Uterus (tissue), 4 donors: ENCODE results near the gene INSIG1. TPM values are rescaled to one million over a fixed set of nuclear protein-coding genes. Genes with fewer than 3 reads are reported as not detected.

Experiments
- DNase-seq, 2 donors: peaks; one replicate each; pipeline ENCODE4 v3.0.0-alpha.2; 2019 to 2020
- H3K27ac ChIP-seq, 2 donors: fragments of 200-600 bp; sonication (generic); 1 replicate in 1 of 2; 2 replicates in 1 of 2; pipeline ENCODE4 v1.5.1; 2016 to 2018
- H3K27me3 ChIP-seq, 2 donors: fragments of 200-600 bp; sonication (generic); one replicate each; pipeline ENCODE4 v1.5.1; 2018 to 2019; ENCODE audit warnings: control low read depth in 1 of 2
- H3K36me3 ChIP-seq, 2 donors: fragments of 200-600 bp; sonication (generic); one replicate each; pipeline ENCODE4 v1.5.1; 2019; ENCODE audit warnings: control low read depth in 1 of 2
- H3K4me1 ChIP-seq, 2 donors: fragments of 200-600 bp; sonication (generic); one replicate each; pipeline ENCODE4 v1.5.1; 2018 to 2019; ENCODE audit warnings: control low read depth in 1 of 2
- H3K4me3 ChIP-seq, 2 donors: fragments of 200-600 bp; sonication (generic); 1 replicate in 1 of 2; 2 replicates in 1 of 2; pipeline ENCODE4 v1.5.1; 2018 to 2019; ENCODE audit warnings: mild to moderate bottlenecking in 1 of 2
- H3K9me3 ChIP-seq, 2 donors: fragments of 200-600 bp; sonication (generic); one replicate each; pipeline ENCODE4 v1.5.1; 2019; ENCODE audit warnings: control low read depth in 1 of 2
- POLR2A ChIP-seq, 2 donors: fragments of 450-650 bp; IDR thresholded peaks; one replicate each; pipeline ENCODE4 v1.6.1; 2016; ENCODE audit warnings: antibody characterized with exemption in 2 of 2, mild to moderate bottlenecking in 1 of 2, moderate library complexity in 1 of 2
- intact Hi-C: fragments of 100-400 bp; cut with DNase I; formaldehyde crosslinking; loops from one replicate; pipeline ENCODE4 v1.15.1; 2023; ENCODE audit warnings: low total_unique reads
- total RNA-seq, 4 donors: library from RNA; depleted of rRNA in 3 of 4; stranded (reverse); fragments of >200 nt in 3 of 4; gene quantifications; one replicate each; pipeline versions ENCODE4 v1.1.0 to v1.2.4, GENCODE V29; 2014 to 2023
- TF ChIP-seq, protein P1 (sequence below), 4 experiments: fragments of 200-600 bp in 2 of 4; fragments of 450-650 bp in 2 of 4; sonication (generic) in 2 of 4; IDR thresholded peaks; one replicate each; pipeline ENCODE4 v1.5.1; 2016 to 2019; ENCODE audit warnings: antibody characterized with exemption in 4 of 4, mild to moderate bottlenecking in 2 of 4, moderate library complexity in 1 of 4
- donor health status: DM: yes; HTN: yes; CAD: no.

The INSIG1 gene
- total RNA-seq, 4 donors from 2014 or later, result 11.0 to 46.6 (median 22.0) TPM

DNA sequence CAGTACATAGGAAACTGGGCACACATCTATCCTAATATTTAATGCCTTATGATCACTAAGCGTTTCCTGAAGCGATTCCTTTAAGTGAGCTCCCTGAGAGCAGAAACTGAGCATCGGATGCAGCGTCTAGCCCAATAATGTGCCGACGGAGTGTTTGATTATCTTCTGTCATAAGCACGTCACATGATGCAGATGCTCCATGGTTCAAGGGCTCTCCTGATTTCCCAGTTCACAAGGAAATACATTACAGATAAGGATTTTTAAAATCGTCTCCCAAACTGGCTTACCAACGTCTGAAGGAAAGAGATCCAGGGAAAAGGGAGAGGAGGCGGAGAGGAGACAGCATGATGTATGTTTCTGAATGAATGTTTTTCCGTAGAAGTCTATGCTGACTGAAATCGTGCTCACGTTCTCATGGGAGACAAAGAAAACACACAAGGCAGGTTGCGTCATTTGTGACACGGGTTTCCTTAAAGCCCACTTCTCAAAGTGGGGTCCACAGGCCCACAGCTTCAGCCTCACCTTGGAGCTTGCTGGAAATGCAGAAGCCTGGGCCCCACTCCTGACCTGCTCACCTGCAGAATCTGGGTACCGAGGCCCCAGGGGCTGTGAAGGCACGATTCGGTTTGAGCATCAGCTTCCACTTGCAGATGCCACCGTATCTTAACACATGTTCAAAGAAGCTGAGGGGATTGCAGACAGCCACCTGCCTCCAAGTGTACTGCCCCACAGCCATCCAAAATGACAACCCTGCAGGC lies 21.5 kb upstream of the INSIG1 start:
- Histone ChIP-seq H3K27me3 (no peaks in the 10 kb centered on the region), H3K9me3 (no peaks in the 10 kb centered on the region), H3K4me1 (no peaks in the 10 kb centered on the region), H3K36me3 (no peaks in the 10 kb centered on the region), H3K4me3 (no peak overlapping the region), H3K27ac (no peak overlapping the region)
- intact Hi-C loops, result no loop called here
- no peak for TF ChIP-seq POLR2A (IDR thresholded peaks at IDR 0.05)
- TF ChIP-seq, protein P1, sequence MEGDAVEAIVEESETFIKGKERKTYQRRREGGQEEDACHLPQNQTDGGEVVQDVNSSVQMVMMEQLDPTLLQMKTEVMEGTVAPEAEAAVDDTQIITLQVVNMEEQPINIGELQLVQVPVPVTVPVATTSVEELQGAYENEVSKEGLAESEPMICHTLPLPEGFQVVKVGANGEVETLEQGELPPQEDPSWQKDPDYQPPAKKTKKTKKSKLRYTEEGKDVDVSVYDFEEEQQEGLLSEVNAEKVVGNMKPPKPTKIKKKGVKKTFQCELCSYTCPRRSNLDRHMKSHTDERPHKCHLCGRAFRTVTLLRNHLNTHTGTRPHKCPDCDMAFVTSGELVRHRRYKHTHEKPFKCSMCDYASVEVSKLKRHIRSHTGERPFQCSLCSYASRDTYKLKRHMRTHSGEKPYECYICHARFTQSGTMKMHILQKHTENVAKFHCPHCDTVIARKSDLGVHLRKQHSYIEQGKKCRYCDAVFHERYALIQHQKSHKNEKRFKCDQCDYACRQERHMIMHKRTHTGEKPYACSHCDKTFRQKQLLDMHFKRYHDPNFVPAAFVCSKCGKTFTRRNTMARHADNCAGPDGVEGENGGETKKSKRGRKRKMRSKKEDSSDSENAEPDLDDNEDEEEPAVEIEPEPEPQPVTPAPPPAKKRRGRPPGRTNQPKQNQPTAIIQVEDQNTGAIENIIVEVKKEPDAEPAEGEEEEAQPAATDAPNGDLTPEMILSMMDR (IDR thresholded peaks at IDR 0.05), result no peak
- DNase-seq, result no peak

DNA sequence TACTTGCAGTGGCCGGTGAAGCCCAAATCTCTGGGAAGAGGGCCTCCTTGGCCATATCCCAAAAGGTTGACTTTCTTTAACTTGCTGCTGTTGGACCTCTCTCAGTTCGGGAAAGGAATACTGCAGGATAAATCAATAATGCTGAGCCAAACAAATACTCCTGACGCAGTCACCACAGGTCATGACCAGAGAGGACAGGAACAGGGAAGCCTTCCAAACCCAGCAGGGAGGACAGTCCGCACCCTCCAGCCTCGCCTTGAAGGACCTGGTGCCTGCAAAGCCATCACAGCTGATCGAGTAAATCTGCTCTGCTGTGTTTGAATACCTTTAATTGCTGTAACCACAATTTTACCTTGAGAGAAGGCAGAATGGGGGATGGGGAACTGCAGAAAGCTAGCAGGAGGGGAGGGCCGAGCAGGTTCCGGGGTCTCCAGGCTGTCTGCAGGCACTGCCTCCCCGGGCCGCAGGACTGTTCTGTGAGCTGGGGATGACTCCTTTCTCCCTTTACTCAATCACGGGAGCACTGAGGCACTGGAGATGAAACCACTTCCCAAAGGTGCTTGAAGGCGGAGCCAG lies 20.8 kb upstream of the INSIG1 start:
- DNase-seq, result no peak
- H3K27me3 ChIP-seq, result no peaks in the 10 kb centered on the region
- H3K4me1 ChIP-seq, result no peaks in the 10 kb centered on the region
- no peaks in the 10 kb centered on the region for H3K9me3 ChIP-seq
- TF ChIP-seq POLR2A (IDR thresholded peaks at IDR 0.05), result no peak
- TF ChIP-seq, protein P1 (IDR thresholded peaks at IDR 0.05), result no peak
- intact Hi-C loops, result no loop called here
- no peak overlapping the region for H3K27ac ChIP-seq
- H3K36me3 ChIP-seq, result no peaks in the 10 kb centered on the region
- H3K4me3 ChIP-seq, result no peak overlapping the region

DNA sequence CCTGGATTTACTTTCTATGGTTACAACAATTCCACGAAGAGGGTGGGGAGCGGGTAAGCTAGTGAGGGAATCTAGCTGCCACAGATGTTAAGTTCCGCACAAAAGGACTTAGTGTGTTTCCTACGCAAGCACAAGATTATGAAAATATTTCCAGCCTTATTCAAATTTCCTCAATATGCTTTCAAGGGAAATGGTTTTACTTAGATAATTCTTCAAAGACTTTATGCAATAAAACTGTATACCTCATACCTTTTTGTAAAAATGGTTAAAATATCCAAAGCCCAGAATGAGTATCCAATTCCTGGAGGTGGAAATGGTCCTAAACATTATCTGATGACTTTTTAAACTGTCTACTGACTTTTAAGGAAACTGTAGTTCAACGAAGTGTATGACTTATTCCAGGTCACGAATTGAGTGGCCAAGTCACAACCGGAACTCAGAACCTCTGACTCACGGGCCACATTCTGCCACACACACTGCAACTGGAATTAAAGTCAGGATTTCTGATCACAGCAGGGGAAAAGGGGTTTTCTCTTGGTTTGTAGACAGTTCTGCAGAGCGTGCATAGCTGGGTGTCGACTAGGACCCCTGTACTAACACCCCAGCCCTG lies 20.2 kb upstream of the INSIG1 start:
- no peak for TF ChIP-seq POLR2A (IDR thresholded peaks at IDR 0.05)
- TF ChIP-seq, protein P1 (IDR thresholded peaks at IDR 0.05), result no peak
- intact Hi-C loops, result no loop called here
- DNase-seq, result no peak
- H3K36me3 ChIP-seq, result no peaks in the 10 kb centered on the region
- no peaks in the 10 kb centered on the region for H3K4me1 ChIP-seq
- no peak overlapping the region for H3K4me3 ChIP-seq
- no peak overlapping the region for H3K27ac ChIP-seq
- H3K9me3 ChIP-seq, result no peaks in the 10 kb centered on the region
- H3K27me3 ChIP-seq, result no peaks in the 10 kb centered on the region

DNA sequence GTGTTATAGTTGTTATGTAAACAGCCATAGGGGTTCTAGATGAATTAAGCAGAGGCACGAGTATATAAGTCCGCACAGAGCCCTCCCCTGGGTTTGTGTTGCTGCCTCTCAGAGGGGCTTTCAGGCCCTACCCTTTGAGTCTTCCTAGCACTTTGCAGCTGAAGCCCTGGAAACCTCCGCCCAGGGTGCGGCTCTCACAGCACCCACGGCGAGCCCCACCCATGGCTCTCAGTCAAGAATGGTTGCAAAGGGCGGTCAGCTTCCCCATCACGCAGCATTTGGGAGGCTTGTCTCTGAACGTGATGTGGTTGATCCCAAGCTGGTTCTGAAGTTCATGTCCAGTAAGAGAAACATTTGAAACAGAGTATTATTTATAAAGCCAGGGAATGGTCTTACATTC lies 18.8 kb upstream of the INSIG1 start:
- Histone ChIP-seq H3K4me3 (no peak overlapping the region), H3K36me3 (no peaks in the 10 kb centered on the region), H3K27ac (no peak overlapping the region), H3K27me3 (no peaks in the 10 kb centered on the region), H3K4me1 (no peaks in the 10 kb centered on the region), H3K9me3 (no peaks in the 10 kb centered on the region)
- intact Hi-C loops, result no loop called here
- DNase-seq, result no peak
- TF ChIP-seq POLR2A (IDR thresholded peaks at IDR 0.05), result no peak
- TF ChIP-seq, protein P1 (IDR thresholded peaks at IDR 0.05), result no peak

DNA sequence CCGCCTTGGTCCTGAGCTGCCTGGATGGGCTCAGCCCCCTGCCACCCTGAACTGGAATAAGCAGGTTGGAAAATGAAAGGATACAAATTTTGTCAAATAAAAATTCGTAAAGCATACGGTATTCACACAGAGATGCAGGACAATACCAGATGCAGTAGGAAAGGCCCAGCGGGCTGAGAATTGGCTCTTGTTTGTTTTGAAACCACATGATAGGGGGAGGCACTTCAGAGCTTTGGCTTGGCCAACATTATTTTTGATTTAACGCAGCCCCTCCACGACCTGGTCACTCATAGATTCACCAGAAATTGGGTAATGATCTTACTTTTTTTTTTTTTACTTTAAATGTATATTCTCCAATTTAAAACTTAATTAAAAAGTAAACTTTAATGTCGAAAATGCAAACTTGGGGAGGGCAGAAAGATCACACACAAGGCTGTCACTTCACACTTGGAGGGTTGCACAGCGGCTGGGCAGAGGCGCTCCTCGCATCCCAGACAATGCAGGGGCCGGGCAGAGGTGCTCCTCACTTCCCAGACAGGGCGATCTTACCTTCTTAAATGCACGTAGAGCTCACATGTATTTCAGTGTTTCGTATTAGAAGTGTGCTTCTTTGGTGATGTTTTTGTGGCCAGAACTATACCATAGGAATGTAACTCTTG lies 17.8 kb upstream of the INSIG1 start:
- Histone ChIP-seq H3K9me3 (no peaks in the 10 kb centered on the region), H3K27ac (no peak overlapping the region), H3K27me3 (no peaks in the 10 kb centered on the region), H3K36me3 (no peaks in the 10 kb centered on the region), H3K4me3 (no peak overlapping the region), H3K4me1 (no peaks in the 10 kb centered on the region)
- intact Hi-C loops, result no loop called here
- TF ChIP-seq, protein P1 (IDR thresholded peaks at IDR 0.05), result no peak
- no peak for TF ChIP-seq POLR2A (IDR thresholded peaks at IDR 0.05)
- DNase-seq, result no peak
